ENCODE results near the gene SLC7A1. TPM values are rescaled to one million over a fixed set of nuclear protein-coding genes. Genes with fewer than 3 reads are reported as not detected.

SLC7A1 gene
- total and polyA plus RNA-seq, 5 donors: 4.5 to 43.1 (median 12.0) TPM

GRCh38 chr13:29598321-29598720 lies 2.8 kb upstream of the SLC7A1 start:
- intact Hi-C loops (cut with DNase I): loop anchor here in 1 of 4 donors (10.0 kb wide), 1 partner anchor 74 kb away; no protein-coding TSS in a partner anchor
- Histone ChIP-seq H3K4me3 (ENCODE audit: low read length) (no peak overlapping the region), H3K27me3 (ENCODE audit: control insufficient read depth, insufficient read depth) (no peaks in the 10 kb centered on the region), H3K9me3 (ENCODE audit: control insufficient read depth, low read length) (no peaks in the 10 kb centered on the region), H3K27ac (ENCODE audit: low read length) (no peak overlapping the region), H3K4me1 (ENCODE audit: control insufficient read depth, insufficient read depth, low read length) (no peaks in the 10 kb centered on the region)
- no peak for ATAC-seq
- DNase-seq: no peak
- WGBS: 91% methylated on average over 2 of the region's 2 CpGs

- ATAC-seq: no peak
- Histone ChIP-seq H3K27ac (ENCODE audit: low read length) (no peak overlapping the region), H3K27me3 (ENCODE audit: control insufficient read depth, insufficient read depth) (no peaks in the 10 kb centered on the region), H3K9me3 (ENCODE audit: control insufficient read depth, low read length) (no peaks in the 10 kb centered on the region), H3K4me1 (ENCODE audit: control insufficient read depth, insufficient read depth, low read length) (no peaks in the 10 kb centered on the region), H3K4me3 (ENCODE audit: low read length) (no peak overlapping the region)
- no peak for DNase-seq
- WGBS: 93% methylated on average over 3 of the region's 3 CpGs
- intact Hi-C loops (cut with DNase I): loop anchor here in 1 of 4 donors (10.0 kb wide), 1 partner anchor 73 kb away; no protein-coding TSS in a partner anchor
These were observed 2.2 kb upstream of the SLC7A1 start for GRCh38 chr13:29597706-29598105.

- Histone ChIP-seq H3K27me3 (ENCODE audit: control insufficient read depth, insufficient read depth) (no peaks in the 10 kb centered on the region), H3K9me3 (ENCODE audit: control insufficient read depth, low read length) (no peaks in the 10 kb centered on the region), H3K4me1 (ENCODE audit: control insufficient read depth, insufficient read depth, low read length) (no peaks in the 10 kb centered on the region), H3K27ac (ENCODE audit: low read length) (no peak overlapping the region), H3K4me3 (ENCODE audit: low read length) (no peak overlapping the region)
- DNase-seq (no peak), ATAC-seq (no peak)
- 93% methylated on average over 10 of the region's 10 CpGs for WGBS
- intact Hi-C loops (cut with DNase I): loop anchor here in 1 of 4 donors (10.0 kb wide), 1 partner anchor 72 kb away; no protein-coding TSS in a partner anchor
These were observed 1.8 kb upstream of the SLC7A1 start for GRCh38 chr13:29597246-29597645.

GRCh38 chr13:29596064-29596418 lies 553 bp upstream of the SLC7A1 start:
- Histone ChIP-seq H3K4me3 (ENCODE audit: low read length) (peak overlapping the region; percentile 88), H3K27ac (ENCODE audit: low read length) (no peak overlapping the region), H3K9me3 (ENCODE audit: control insufficient read depth, low read length) (no peaks in the 10 kb centered on the region), H3K4me1 (ENCODE audit: control insufficient read depth, insufficient read depth, low read length) (no peaks in the 10 kb centered on the region), H3K27me3 (ENCODE audit: control insufficient read depth, insufficient read depth) (no peaks in the 10 kb centered on the region)
- intact Hi-C loops (cut with DNase I): loop anchor here in 1 of 4 donors (10.0 kb wide), 1 partner anchor 71 kb away; no protein-coding TSS in a partner anchor
- no peak for ATAC-seq
- 48% methylated on average over 10 of the region's 10 CpGs for WGBS
- DNase-seq: no peak

- no peaks in the 10 kb centered on the region for H3K27me3 ChIP-seq (ENCODE audit: control insufficient read depth, insufficient read depth)
- ATAC-seq (peak; percentile 73 to 79), DNase-seq (peak; percentile 79 to 83 (median 80))
- no peaks in the 10 kb centered on the region for H3K4me1 ChIP-seq (ENCODE audit: control insufficient read depth, insufficient read depth, low read length)
- H3K4me3 ChIP-seq (ENCODE audit: low read length): peak overlapping the region; percentile 88
- no peaks in the 10 kb centered on the region for H3K9me3 ChIP-seq (ENCODE audit: control insufficient read depth, low read length)
- intact Hi-C loops (cut with DNase I): loop anchor here in 2 of 4 donors (5.0 to 10.0 kb wide), 2 partner anchors 70 to 517 kb away; no protein-coding TSS in a partner anchor
- H3K27ac ChIP-seq (ENCODE audit: low read length): peak overlapping the region; percentile 65
- 2% methylated on average over 75 of the region's 75 CpGs for WGBS
These were observed 643 bp downstream of the SLC7A1 start for GRCh38 chr13:29594710-29595379.

- intact Hi-C loops (cut with DNase I): loop anchor here in 2 of 4 donors (5.0 to 10.0 kb wide), 2 partner anchors 70 to 518 kb away; no protein-coding TSS in a partner anchor
- Histone ChIP-seq H3K4me3 (ENCODE audit: low read length) (peak overlapping the region; percentile 88), H3K4me1 (ENCODE audit: control insufficient read depth, insufficient read depth, low read length) (no peaks in the 10 kb centered on the region), H3K27me3 (ENCODE audit: control insufficient read depth, insufficient read depth) (no peaks in the 10 kb centered on the region), H3K27ac (ENCODE audit: low read length) (peak overlapping the region; percentile 15), H3K9me3 (ENCODE audit: control insufficient read depth, low read length) (no peaks in the 10 kb centered on the region)
- DNase-seq (peak in 1 of 3 donors; percentile 27), ATAC-seq (peak; percentile 32 to 54)
- WGBS: 29% methylated on average over 9 of the region's 9 CpGs
These were observed 1.2 kb downstream of the SLC7A1 start for GRCh38 chr13:29594303-29594709.

- Histone ChIP-seq H3K9me3 (ENCODE audit: control insufficient read depth, low read length) (no peaks in the 10 kb centered on the region), H3K4me3 (ENCODE audit: low read length) (no peak overlapping the region), H3K27ac (ENCODE audit: low read length) (no peak overlapping the region), H3K27me3 (ENCODE audit: control insufficient read depth, insufficient read depth) (no peaks in the 10 kb centered on the region), H3K4me1 (ENCODE audit: control insufficient read depth, insufficient read depth, low read length) (no peaks in the 10 kb centered on the region)
- 73% methylated on average over 8 of the region's 8 CpGs for WGBS
- DNase-seq (no peak), ATAC-seq (no peak)
- intact Hi-C loops (cut with DNase I): loop anchor here in 2 of 4 donors (5.0 to 10.0 kb wide), 2 partner anchors 69 to 519 kb away; no protein-coding TSS in a partner anchor
These were observed 1.7 kb downstream of the SLC7A1 start for GRCh38 chr13:29593605-29594297.

GRCh38 chr13:29591310-29591709 lies 4.2 kb downstream of the SLC7A1 start:
- DNase-seq (no peak), ATAC-seq (no peak)
- Histone ChIP-seq H3K27ac (ENCODE audit: low read length) (no peak overlapping the region), H3K4me3 (ENCODE audit: low read length) (no peak overlapping the region), H3K27me3 (ENCODE audit: control insufficient read depth, insufficient read depth) (no peaks in the 10 kb centered on the region), H3K4me1 (ENCODE audit: control insufficient read depth, insufficient read depth, low read length) (no peaks in the 10 kb centered on the region), H3K9me3 (ENCODE audit: control insufficient read depth, low read length) (no peaks in the 10 kb centered on the region)
- intact Hi-C loops (cut with DNase I): loop anchor here in 2 of 4 donors (5.0 to 10.0 kb wide), 2 partner anchors 67 to 521 kb away; no protein-coding TSS in a partner anchor
- WGBS: 74% methylated on average over 5 of the region's 5 CpGs

- no peak for DNase-seq
- Histone ChIP-seq H3K27me3 (ENCODE audit: control insufficient read depth, insufficient read depth) (no peaks in the 10 kb centered on the region), H3K27ac (ENCODE audit: low read length) (no peak overlapping the region), H3K4me3 (ENCODE audit: low read length) (no peak overlapping the region), H3K9me3 (ENCODE audit: control insufficient read depth, low read length) (no peaks in the 10 kb centered on the region), H3K4me1 (ENCODE audit: control insufficient read depth, insufficient read depth, low read length) (no peaks in the 10 kb centered on the region)
- WGBS: 84% methylated on average over 7 of the region's 7 CpGs
- no peak for ATAC-seq
- intact Hi-C loops (cut with DNase I): loop anchor here in 2 of 4 donors (5.0 to 10.0 kb wide), 2 partner anchors 65 to 522 kb away; no protein-coding TSS in a partner anchor
These were observed 5.5 kb downstream of the SLC7A1 start for GRCh38 chr13:29589967-29590366.

GRCh38 chr13:29589234-29589633 lies 6.3 kb downstream of the SLC7A1 start:
- DNase-seq (no peak), ATAC-seq (peak; percentile 39 to 65)
- intact Hi-C loops (cut with DNase I): no loop called here
- WGBS: 85% methylated on average over 6 of the region's 6 CpGs
- Histone ChIP-seq H3K9me3 (ENCODE audit: control insufficient read depth, low read length) (no peaks in the 10 kb centered on the region), H3K4me1 (ENCODE audit: control insufficient read depth, insufficient read depth, low read length) (no peaks in the 10 kb centered on the region), H3K27me3 (ENCODE audit: control insufficient read depth, insufficient read depth) (no peaks in the 10 kb centered on the region), H3K27ac (ENCODE audit: low read length) (no peak overlapping the region), H3K4me3 (ENCODE audit: low read length) (no peak overlapping the region)

- DNase-seq (no peak), ATAC-seq (no peak)
- intact Hi-C loops (cut with DNase I): no loop called here
- Histone ChIP-seq H3K27me3 (ENCODE audit: control insufficient read depth, insufficient read depth) (no peaks in the 10 kb centered on the region), H3K4me1 (ENCODE audit: control insufficient read depth, insufficient read depth, low read length) (no peaks in the 10 kb centered on the region), H3K4me3 (ENCODE audit: low read length) (no peak overlapping the region), H3K9me3 (ENCODE audit: control insufficient read depth, low read length) (no peaks in the 10 kb centered on the region), H3K27ac (ENCODE audit: low read length) (no peak overlapping the region)
- 70% methylated on average over 7 of the region's 7 CpGs for WGBS
These were observed 7.8 kb downstream of the SLC7A1 start for GRCh38 chr13:29587645-29588044.

Data from right cardiac atrium (tissue), 5 donors.